ENCODE measurements around the gene S1PR4.

GRCh38 chr19:3140667-3141038 is 37.9 kb upstream of the S1PR4 start:
- TF ChIP-seq POLR2A (IDR thresholded peaks at IDR 0.05; ENCODE audit: extremely low read depth, insufficient read length) = no peak
- no peak for TF ChIP-seq CTCF (IDR thresholded peaks at IDR 0.05; ENCODE audit: low read depth, low read length)

All from NB4 (cell line).